GM23338 (cell line): ENCODE results near the gene TPGS1.

ENCODE experiments used
- CTCF ChIP-seq, 2 experiments: fragments of 200-600 bp in 1 of 2; sonication (generic) in 1 of 2; conservative IDR thresholded peaks; 2 replicates each; pipeline versions ENCODE4 v1.5.1 to v1.6.1; 2016 to 2017; ENCODE audit warnings: antibody characterized with exemption in 2 of 2, low read depth in 2 of 2, mild to moderate bottlenecking in 2 of 2, moderate library complexity in 1 of 2
- EZH2 ChIP-seq: fragments of 200-600 bp; sonication (generic); IDR thresholded peaks from one replicate; pipeline ENCODE4 v1.8.0; 2017; ENCODE audit warnings: antibody characterized with exemption, mild to moderate bottlenecking, low read depth; ENCODE audit not compliant: unreplicated experiment

GRCh38 chr19:566403-566802 lies 59.1 kb downstream of the TPGS1 start:
- TF ChIP-seq EZH2 (no peak), CTCF (conservative IDR thresholded peaks at IDR 0.05; ENCODE audit: low read depth in 2 of 2) (no peak)
